HAP-1 (cell line): ENCODE data around the gene SPTLC2.

Experiments used
- DNase-seq, 2 experiments: peaks; one replicate each; pipeline ENCODE4 v3.0.0-alpha.2; 2016 to 2020; ENCODE audit warnings: low spot score in 2 of 2
- H3K27me3 ChIP-seq: fragments of 250-450 bp; sonication (Bioruptor Pico); 2 replicates; pipeline ENCODE4 v1.5.1; 2020; ENCODE audit warnings: low read depth, mild to moderate bottlenecking, moderate library complexity
- H3K36me3 ChIP-seq: fragments of 250-450 bp; sonication (Bioruptor Pico); replicated peaks from 2 replicates; pipeline ENCODE4 v1.5.1; 2020; ENCODE audit warnings: mild to moderate bottlenecking
- H3K4me1 ChIP-seq: fragments of 250-450 bp; sonication (Bioruptor Pico); 2 replicates; pipeline ENCODE4 v1.5.1; 2020; ENCODE audit warnings: mild to moderate bottlenecking
- H3K4me3 ChIP-seq: fragments of 250-450 bp; sonication (Bioruptor Pico); 2 replicates; pipeline ENCODE4 v1.5.1; 2020; ENCODE audit warnings: mild to moderate bottlenecking, moderate library complexity
- H3K9me3 ChIP-seq: fragments of 250-450 bp; sonication (Bioruptor Pico); 2 replicates; pipeline ENCODE4 v1.5.1; 2020; ENCODE audit warnings: mild to moderate bottlenecking, moderate library complexity
- in situ Hi-C: fragments of 300-500 bp; cut with MboI; formaldehyde crosslinking; loops from 3 replicates; pipeline ENCODE4 v1.14.3; 2020; ENCODE audit warnings: low sequenced_read_pairs, inconsistent platforms, mixed read lengths

SPTLC2 gene

GRCh38 chr14:77613201-77613600, 3.2 kb downstream of the SPTLC2 start:
- no peaks in the 10 kb centered on the region for H3K9me3 ChIP-seq
- peak; percentile 64 to 91 for DNase-seq
- peaks cover 25% of the 10 kb centered on the region for H3K4me1 ChIP-seq
- H3K36me3 ChIP-seq: no peaks in the 10 kb centered on the region
- no peaks in the 10 kb centered on the region for H3K27me3 ChIP-seq
- in situ Hi-C loops: no loop called here
- no peak overlapping the region for H3K4me3 ChIP-seq

GRCh38 chr14:77612011-77612620, 4.3 kb downstream of the SPTLC2 start:
- no peaks in the 10 kb centered on the region for H3K36me3 ChIP-seq
- no peaks in the 10 kb centered on the region for H3K9me3 ChIP-seq
- peaks cover 21% of the 10 kb centered on the region for H3K4me1 ChIP-seq
- H3K27me3 ChIP-seq: no peaks in the 10 kb centered on the region
- H3K4me3 ChIP-seq: no peak overlapping the region
- in situ Hi-C loops: no loop called here
- DNase-seq: no peak

- Histone ChIP-seq H3K9me3 (no peaks in the 10 kb centered on the region), H3K4me1 (peaks cover 19% of the 10 kb centered on the region), H3K36me3 (no peaks in the 10 kb centered on the region), H3K27me3 (no peaks in the 10 kb centered on the region), H3K4me3 (no peak overlapping the region)
- DNase-seq: no peak
- in situ Hi-C loops: no loop called here
Measured at GRCh38 chr14:77610553-77610952, 5.9 kb downstream of the SPTLC2 start.

GRCh38 chr14:77609922-77610321, 6.5 kb downstream of the SPTLC2 start:
- Histone ChIP-seq H3K9me3 (no peaks in the 10 kb centered on the region), H3K4me3 (no peak overlapping the region), H3K36me3 (no peaks in the 10 kb centered on the region), H3K4me1 (peaks cover 19% of the 10 kb centered on the region), H3K27me3 (no peaks in the 10 kb centered on the region)
- in situ Hi-C loops: no loop called here
- no peak for DNase-seq

GRCh38 chr14:77607741-77608302, 8.6 kb downstream of the SPTLC2 start:
- Histone ChIP-seq H3K9me3 (no peaks in the 10 kb centered on the region), H3K4me3 (no peak overlapping the region), H3K36me3 (no peaks in the 10 kb centered on the region), H3K4me1 (peaks cover 13% of the 10 kb centered on the region), H3K27me3 (no peaks in the 10 kb centered on the region)
- in situ Hi-C loops: no loop called here
- no peak for DNase-seq

- in situ Hi-C loops: no loop called here
- no peak overlapping the region for H3K4me3 ChIP-seq
- no peak for DNase-seq
- peaks cover 17% of the 10 kb centered on the region for H3K4me1 ChIP-seq
- no peaks in the 10 kb centered on the region for H3K36me3 ChIP-seq
- H3K27me3 ChIP-seq: no peaks in the 10 kb centered on the region
- no peaks in the 10 kb centered on the region for H3K9me3 ChIP-seq
Measured at GRCh38 chr14:77605392-77605972, 11.0 kb downstream of the SPTLC2 start.

GRCh38 chr14:77603654-77604255, 12.7 kb downstream of the SPTLC2 start:
- peak; percentile 48 to 78 for DNase-seq
- Histone ChIP-seq H3K36me3 (no peaks in the 10 kb centered on the region), H3K4me3 (no peak overlapping the region), H3K9me3 (no peaks in the 10 kb centered on the region), H3K27me3 (no peaks in the 10 kb centered on the region), H3K4me1 (peaks cover 31% of the 10 kb centered on the region)
- in situ Hi-C loops: no loop called here

- Histone ChIP-seq H3K4me1 (peaks cover 31% of the 10 kb centered on the region), H3K27me3 (no peaks in the 10 kb centered on the region), H3K4me3 (no peak overlapping the region), H3K9me3 (no peaks in the 10 kb centered on the region), H3K36me3 (no peaks in the 10 kb centered on the region)
- DNase-seq: no peak
- in situ Hi-C loops: no loop called here
Measured at GRCh38 chr14:77603031-77603430, 13.4 kb downstream of the SPTLC2 start.

GRCh38 chr14:77601846-77602619, 14.4 kb downstream of the SPTLC2 start:
- DNase-seq: no peak
- no peaks in the 10 kb centered on the region for H3K36me3 ChIP-seq
- H3K4me1 ChIP-seq: peaks cover 31% of the 10 kb centered on the region
- no peaks in the 10 kb centered on the region for H3K9me3 ChIP-seq
- no peaks in the 10 kb centered on the region for H3K27me3 ChIP-seq
- no peak overlapping the region for H3K4me3 ChIP-seq
- in situ Hi-C loops: no loop called here

- Histone ChIP-seq H3K4me3 (no peak overlapping the region), H3K27me3 (no peaks in the 10 kb centered on the region), H3K36me3 (peaks cover 1% of the 10 kb centered on the region; the same call in 1 of the 2 replicates), H3K4me1 (peaks cover 31% of the 10 kb centered on the region), H3K9me3 (no peaks in the 10 kb centered on the region)
- peak; percentile 18 to 31 for DNase-seq
- in situ Hi-C loops: no loop called here
Measured at GRCh38 chr14:77599889-77600288, 16.5 kb downstream of the SPTLC2 start.

- Histone ChIP-seq H3K4me1 (peaks cover 38% of the 10 kb centered on the region), H3K36me3 (peaks cover 4% of the 10 kb centered on the region; the same call in 1 of the 2 replicates), H3K27me3 (no peaks in the 10 kb centered on the region), H3K9me3 (no peaks in the 10 kb centered on the region), H3K4me3 (no peak overlapping the region)
- in situ Hi-C loops: no loop called here
- DNase-seq: no peak
Measured at GRCh38 chr14:77598366-77599070, 17.9 kb downstream of the SPTLC2 start.

GRCh38 chr14:77593501-77593961, 22.9 kb downstream of the SPTLC2 start:
- peak in 1 of 2 experiments; percentile 78 for DNase-seq
- H3K36me3 ChIP-seq: peaks cover 4% of the 10 kb centered on the region; the same call in 1 of the 2 replicates
- H3K27me3 ChIP-seq: no peaks in the 10 kb centered on the region
- H3K4me1 ChIP-seq: peaks cover 10% of the 10 kb centered on the region
- in situ Hi-C loops: no loop called here
- H3K9me3 ChIP-seq: no peaks in the 10 kb centered on the region; the same call in 1 of the 2 replicates
- H3K4me3 ChIP-seq: no peak overlapping the region

- DNase-seq: no peak
- no peak overlapping the region for H3K4me3 ChIP-seq
- peaks cover 4% of the 10 kb centered on the region; the same call in 1 of the 2 replicates for H3K36me3 ChIP-seq
- peaks cover 10% of the 10 kb centered on the region for H3K4me1 ChIP-seq
- no peaks in the 10 kb centered on the region for H3K27me3 ChIP-seq
- in situ Hi-C loops: no loop called here
- no peaks in the 10 kb centered on the region; the same call in 1 of the 2 replicates for H3K9me3 ChIP-seq
Measured at GRCh38 chr14:77590845-77591485, 25.5 kb downstream of the SPTLC2 start.
